Activated naive CD8-positive, alpha-beta T cell treated with anti-CD3 and anti-CD28 coated beads for 36 hours (primary cell): ENCODE data around the gene EEF1AKMT4. TPM values are rescaled to one million over a fixed set of nuclear protein-coding genes. Genes with fewer than 3 reads are reported as not detected.
A peak's percentile ranks its signal among the peaks of the same experiment; 100 is the strongest.

Experiments
- DNase-seq: peaks from one replicate; pipeline ENCODE4 v3.0.0; 2021
- H3K27ac Mint-ChIP-seq: one replicate; pipeline ENCODE4 v1.8.0; 2022; ENCODE audit warnings: mild to moderate bottlenecking, moderate library complexity, mixed read lengths
- H3K27me3 Mint-ChIP-seq: one replicate; pipeline ENCODE4 v1.8.0; 2022; ENCODE audit warnings: mild to moderate bottlenecking, mixed read lengths
- H3K36me3 Mint-ChIP-seq: one replicate; pipeline ENCODE4 v1.8.0; 2021; ENCODE audit warnings: mild to moderate bottlenecking, mixed read lengths
- H3K4me1 Mint-ChIP-seq: one replicate; pipeline ENCODE4 v1.8.0; 2021; ENCODE audit warnings: mixed read lengths
- H3K4me3 Mint-ChIP-seq: one replicate; pipeline ENCODE4 v1.8.0; 2022; ENCODE audit warnings: mild to moderate bottlenecking, moderate library complexity, mixed read lengths
- H3K9me3 Mint-ChIP-seq: one replicate; pipeline ENCODE4 v1.8.0; 2022; ENCODE audit warnings: mixed read lengths
- total RNA-seq, 2 experiments: library from RNA; stranded (reverse); gene quantifications; one replicate each; pipeline ENCODE4 v1.2.3, GENCODE V29; 2021

EEF1AKMT4 gene
- total RNA-seq, 2 experiments from 2014 or later, result 10.2 to 10.9 TPM

DNA sequence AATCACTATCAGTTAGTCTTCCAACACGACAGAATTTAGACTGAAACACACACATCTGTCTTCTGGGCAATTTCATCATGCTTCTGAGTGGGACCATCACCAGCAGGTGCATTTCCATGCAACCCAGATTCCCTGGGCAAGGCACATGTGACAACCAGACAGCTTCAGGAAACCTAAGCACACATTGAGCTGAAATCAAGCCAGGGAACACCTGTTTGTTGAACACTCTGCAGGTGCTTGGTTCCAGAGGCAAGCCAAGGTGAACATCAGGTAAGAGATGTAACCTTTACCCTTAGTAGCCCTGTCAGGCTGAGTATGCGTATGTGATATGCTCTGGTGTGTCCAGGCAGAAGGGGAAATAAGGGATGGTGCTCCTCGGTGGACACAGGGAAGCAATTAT lies 46.3 kb downstream of the EEF1AKMT4 start:
- Mint-ChIP-seq H3K4me3 (no peak overlapping the region), H3K4me1 (peaks cover 18% of the 10 kb centered on the region), H3K9me3 (no peaks in the 10 kb centered on the region), H3K36me3 (peaks cover 8% of the 10 kb centered on the region), H3K27ac (no peak overlapping the region), H3K27me3 (no peaks in the 10 kb centered on the region)
- no peak for DNase-seq

- Mint-ChIP-seq H3K9me3 (no peaks in the 10 kb centered on the region), H3K4me1 (peaks cover 22% of the 10 kb centered on the region), H3K36me3 (peaks cover 14% of the 10 kb centered on the region), H3K4me3 (no peak overlapping the region), H3K27ac (no peak overlapping the region), H3K27me3 (no peaks in the 10 kb centered on the region)
- DNase-seq, result no peak
Measured at GRCh38 chr3:184296616-184297015, 47.1 kb downstream of the EEF1AKMT4 start.

- peak within 1 kb of the TSS; percentile 82 for H3K27ac Mint-ChIP-seq
- peak within 1 kb of the TSS; percentile 92 for H3K4me3 Mint-ChIP-seq
- H3K27me3 Mint-ChIP-seq, result no peaks in the 10 kb centered on the region
- H3K9me3 Mint-ChIP-seq, result no peaks in the 10 kb centered on the region
- peak; percentile 98 for DNase-seq
- H3K4me1 Mint-ChIP-seq, result peaks cover 37% of the 10 kb centered on the region
- peaks cover 33% of the 10 kb centered on the region for H3K36me3 Mint-ChIP-seq
Measured at GRCh38 chr3:184298759-184299487, 49.5 kb downstream of the EEF1AKMT4 start, which contains the start of gene PSMD2. TSS of gene PSMD2 (plus strand) at chr3:184299241. CDS start at chr3:184299267, 26 bp downstream.

DNA sequence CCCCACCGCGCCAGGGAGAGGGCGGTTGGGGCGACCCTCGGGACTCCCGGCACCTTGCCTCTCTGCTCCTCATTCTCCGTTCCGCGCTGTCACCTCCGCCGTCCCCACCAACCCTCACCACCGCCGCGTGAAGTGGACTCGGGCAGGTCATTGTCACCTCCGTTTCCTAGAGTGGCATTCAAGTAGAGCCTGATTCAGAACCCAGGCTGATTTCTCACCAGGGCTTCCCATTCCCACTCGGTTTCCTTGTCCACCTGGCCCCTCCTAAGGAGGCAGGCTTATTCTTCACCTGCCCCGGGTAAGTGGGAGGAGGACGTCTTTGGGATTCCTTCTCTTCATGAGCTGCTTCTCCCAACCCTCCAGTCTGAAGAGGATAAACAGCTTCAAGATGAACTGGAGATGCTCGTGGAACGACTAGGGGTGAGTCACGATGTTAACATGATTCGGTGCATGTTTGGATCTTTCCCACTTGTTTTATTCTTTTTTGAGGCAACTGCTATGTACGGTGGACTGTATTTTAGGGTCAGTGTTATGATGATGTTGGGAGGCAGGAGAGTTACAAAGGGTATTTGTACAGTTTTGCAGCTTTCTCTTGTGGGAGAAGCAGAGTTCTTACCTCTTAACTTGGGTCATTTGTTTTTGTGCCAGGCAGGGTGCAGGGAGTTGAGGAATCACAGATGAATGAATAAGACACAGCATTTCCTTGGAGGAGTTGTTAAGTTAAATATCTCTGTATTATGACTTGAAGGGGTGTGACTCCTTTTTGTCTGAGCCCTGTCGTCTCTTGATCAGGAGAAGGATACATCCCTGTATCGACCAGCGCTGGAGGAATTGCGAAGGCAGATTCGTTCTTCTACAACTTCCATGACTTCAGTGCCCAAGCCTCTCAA lies 50.3 kb downstream of the EEF1AKMT4 start:
- Mint-ChIP-seq H3K4me3 (peak overlapping the region; percentile 92), H3K27ac (peak overlapping the region; percentile 82), H3K9me3 (no peaks in the 10 kb centered on the region)

DNA sequence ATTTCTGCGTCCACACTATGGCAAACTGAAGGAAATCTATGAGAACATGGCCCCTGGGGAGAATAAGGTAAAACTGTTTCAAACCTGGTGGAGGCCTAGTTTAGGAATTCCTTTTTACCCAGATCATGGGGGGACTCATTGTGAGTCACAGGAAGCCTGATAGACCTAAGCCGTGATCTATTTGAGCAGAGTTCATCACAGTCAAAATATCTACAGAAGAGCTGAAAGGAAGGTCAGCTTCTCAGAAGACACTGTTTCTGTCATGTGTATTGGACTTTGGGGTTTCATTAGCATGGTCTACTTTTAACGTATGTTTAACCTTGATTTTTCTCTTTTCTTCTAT lies 50.9 kb downstream of the EEF1AKMT4 start:
- Mint-ChIP-seq H3K27ac (peak overlapping the region; percentile 29), H3K36me3 (peaks cover 36% of the 10 kb centered on the region), H3K27me3 (no peaks in the 10 kb centered on the region), H3K4me1 (peaks cover 39% of the 10 kb centered on the region), H3K9me3 (no peaks in the 10 kb centered on the region), H3K4me3 (peak overlapping the region; percentile 92)
- no peak for DNase-seq

More for the DNA sequence above, 50.3 kb downstream of the EEF1AKMT4 start:
- peaks cover 36% of the 10 kb centered on the region for H3K36me3 Mint-ChIP-seq
- DNase-seq, result no peak
- H3K27me3 Mint-ChIP-seq, result no peaks in the 10 kb centered on the region
- H3K4me1 Mint-ChIP-seq, result peaks cover 39% of the 10 kb centered on the region

DNA sequence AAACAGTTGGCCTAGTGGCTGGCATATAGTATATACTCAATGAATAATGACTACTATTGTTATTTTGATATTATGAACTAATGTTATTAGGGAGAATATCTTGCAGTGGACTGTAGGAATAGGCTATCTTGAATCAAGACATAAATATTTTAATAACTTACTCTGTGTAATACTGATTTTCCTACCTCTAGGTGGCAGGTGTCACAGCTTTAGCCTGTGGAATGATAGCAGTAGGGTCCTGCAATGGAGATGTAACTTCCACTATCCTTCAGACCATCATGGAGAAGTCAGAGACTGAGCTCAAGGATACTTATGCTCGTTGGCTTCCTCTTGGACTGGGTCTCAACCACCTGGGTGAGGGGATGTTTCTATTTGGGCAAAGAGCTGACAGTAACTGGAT lies 56.1 kb downstream of the EEF1AKMT4 start:
- Mint-ChIP-seq H3K27ac (peak overlapping the region; percentile 69), H3K36me3 (peaks cover 55% of the 10 kb centered on the region)

GRCh38 chr3:184306341-184306972 lies 57.0 kb downstream of the EEF1AKMT4 start:
- no peak overlapping the region for H3K4me3 Mint-ChIP-seq
- peaks cover 49% of the 10 kb centered on the region for H3K36me3 Mint-ChIP-seq
- H3K4me1 Mint-ChIP-seq, result peaks cover 28% of the 10 kb centered on the region
- no peaks in the 10 kb centered on the region for H3K27me3 Mint-ChIP-seq
- no peaks in the 10 kb centered on the region for H3K9me3 Mint-ChIP-seq
- H3K27ac Mint-ChIP-seq, result no peak overlapping the region
- DNase-seq, result no peak

More for the DNA sequence above, 56.1 kb downstream of the EEF1AKMT4 start:
- H3K4me3 Mint-ChIP-seq, result no peak overlapping the region
- no peaks in the 10 kb centered on the region for H3K27me3 Mint-ChIP-seq
- DNase-seq, result no peak
- H3K9me3 Mint-ChIP-seq, result no peaks in the 10 kb centered on the region
- peaks cover 32% of the 10 kb centered on the region for H3K4me1 Mint-ChIP-seq

DNA sequence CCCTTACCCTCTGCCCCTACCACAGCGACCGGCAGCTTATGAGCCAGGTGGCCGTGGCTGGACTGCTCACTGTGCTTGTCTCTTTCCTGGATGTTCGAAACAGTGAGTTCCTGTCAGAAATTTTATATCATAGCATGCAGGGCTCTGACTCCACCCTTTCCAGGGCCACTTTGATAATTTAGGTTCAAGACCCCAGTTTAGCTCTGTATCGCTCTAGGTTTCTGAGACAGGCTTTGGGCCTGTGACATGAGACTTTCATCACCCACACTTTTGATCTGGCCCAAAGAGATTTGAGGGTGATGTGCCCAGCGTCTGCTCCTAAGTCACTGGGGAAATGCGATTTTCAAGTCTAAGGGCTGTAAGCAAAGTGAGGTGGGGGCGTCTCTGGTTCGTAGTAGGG lies 58.4 kb downstream of the EEF1AKMT4 start:
- no peaks in the 10 kb centered on the region for H3K9me3 Mint-ChIP-seq
- peak overlapping the region; percentile 49 for H3K27ac Mint-ChIP-seq
- no peak for DNase-seq
- H3K4me3 Mint-ChIP-seq, result no peak overlapping the region
- H3K4me1 Mint-ChIP-seq, result peaks cover 18% of the 10 kb centered on the region
- no peaks in the 10 kb centered on the region for H3K27me3 Mint-ChIP-seq
- H3K36me3 Mint-ChIP-seq, result peaks cover 38% of the 10 kb centered on the region

Other genes starting within 250 kb of the EEF1AKMT4 start
- 10 to 100 TPM; 13.1 to 14.1 TPM for gene ABCC5, start 231.8 kb upstream of the EEF1AKMT4 start, total RNA-seq
- gene HTR3D, start 217.9 kb upstream of the EEF1AKMT4 start, total RNA-seq, result not detected
- not detected for gene HTR3C, start 196.6 kb upstream of the EEF1AKMT4 start, total RNA-seq
- not detected for gene HTR3E, start 152.6 kb upstream of the EEF1AKMT4 start, total RNA-seq
- gene EIF2B5, start 114.3 kb upstream of the EEF1AKMT4 start, total RNA-seq, result 10 to 100 TPM; 73.2 to 74.4 TPM
- 10 to 100 TPM; 22.9 to 25.2 TPM for gene DVL3, start 94.3 kb upstream of the EEF1AKMT4 start, total RNA-seq
- 100 to 1,000 TPM; 209 to 219 TPM for gene AP2M1, start 74.8 kb upstream of the EEF1AKMT4 start, total RNA-seq
- gene ABCF3, start 63.5 kb upstream of the EEF1AKMT4 start, total RNA-seq, result 10 to 100 TPM; 57.2 to 58.7 TPM
- not detected for gene VWA5B2, start 20.1 kb upstream of the EEF1AKMT4 start, total RNA-seq
- gene ALG3, start 710 bp upstream of the EEF1AKMT4 start, total RNA-seq, result 10 to 100 TPM; 52.3 to 54.9 TPM
- not detected for gene CAMK2N2, start 11.9 kb downstream of the EEF1AKMT4 start, total RNA-seq
- gene ECE2, start 26.4 kb downstream of the EEF1AKMT4 start, total RNA-seq, result not detected
- gene PSMD2, start 49.6 kb downstream of the EEF1AKMT4 start, total RNA-seq, result 100 to 1,000 TPM; 257 to 282 TPM
- gene EIF4G1, start 64.9 kb downstream of the EEF1AKMT4 start, total RNA-seq, result 100 to 1,000 TPM; 644 to 660 TPM
- 1 to 10 TPM; 2.1 to 3.4 TPM for gene FAM131A, start 87.9 kb downstream of the EEF1AKMT4 start, total RNA-seq
- 1 to 10 TPM; 5.0 to 6.8 TPM for gene CLCN2, start 111.9 kb downstream of the EEF1AKMT4 start, total RNA-seq
- gene POLR2H, start 112.0 kb downstream of the EEF1AKMT4 start, total RNA-seq, result 100 to 1,000 TPM; 175 to 177 TPM
- gene THPO, start 128.5 kb downstream of the EEF1AKMT4 start, total RNA-seq, result not detected
- not detected for gene CHRD, start 130.4 kb downstream of the EEF1AKMT4 start, total RNA-seq